ENCODE data around the gene KRT33A.

Gene KRT33A

GRCh38 chr17:41308918-41309359 lies 41.7 kb downstream of the KRT33A start, which contains the start of gene KRTAP16-1:
TSS of gene KRTAP16-1 (minus strand) at chr17:41309309. CDS start at chr17:41309253, 56 bp downstream.
- Histone ChIP-seq H3K36me3 (no peaks in the 10 kb centered on the region), H3K27me3 (ENCODE audit: insufficient read depth, low read depth, severe bottlenecking) (peaks cover 96% of the 10 kb centered on the region), H3K9me3 (ENCODE audit: severe bottlenecking) (no peaks in the 10 kb centered on the region), H3K27ac (no peak within 1 kb of the TSS), H3K4me3 (ENCODE audit: low read depth, low read length) (no peak within 1 kb of the TSS)
- DNase-seq: no peak
- TF ChIP-seq CTCF (IDR thresholded peaks at IDR 0.05; ENCODE audit: low read depth, low read length): no peak

GRCh38 chr17:41308251-41308917 lies 42.2 kb downstream of the KRT33A start:
- no peak overlapping the region for H3K4me3 ChIP-seq (ENCODE audit: low read depth, low read length)
- no peak overlapping the region for H3K27ac ChIP-seq
- no peaks in the 10 kb centered on the region for H3K9me3 ChIP-seq (ENCODE audit: severe bottlenecking)
- H3K27me3 ChIP-seq (ENCODE audit: insufficient read depth, low read depth, severe bottlenecking): peaks cover 98% of the 10 kb centered on the region
- no peaks in the 10 kb centered on the region for H3K36me3 ChIP-seq
- no peak for DNase-seq
- TF ChIP-seq CTCF (IDR thresholded peaks at IDR 0.05; ENCODE audit: low read depth, low read length): no peak

- Histone ChIP-seq H3K9me3 (ENCODE audit: severe bottlenecking) (no peaks in the 10 kb centered on the region), H3K27ac (no peak overlapping the region), H3K4me3 (ENCODE audit: low read depth, low read length) (no peak overlapping the region), H3K36me3 (no peaks in the 10 kb centered on the region), H3K27me3 (ENCODE audit: insufficient read depth, low read depth, severe bottlenecking) (peaks cover 98% of the 10 kb centered on the region)
- TF ChIP-seq CTCF (IDR thresholded peaks at IDR 0.05; ENCODE audit: low read depth, low read length): no peak
- DNase-seq: no peak
Observed at GRCh38 chr17:41307647-41308046, 43.0 kb downstream of the KRT33A start.

- H3K9me3 ChIP-seq (ENCODE audit: severe bottlenecking): peaks cover 3% of the 10 kb centered on the region
- peaks cover 96% of the 10 kb centered on the region for H3K27me3 ChIP-seq (ENCODE audit: insufficient read depth, low read depth, severe bottlenecking)
- no peak for DNase-seq
- no peak for TF ChIP-seq CTCF (IDR thresholded peaks at IDR 0.05; ENCODE audit: low read depth, low read length)
- H3K36me3 ChIP-seq: no peaks in the 10 kb centered on the region
- H3K27ac ChIP-seq: no peak overlapping the region
- no peak overlapping the region for H3K4me3 ChIP-seq (ENCODE audit: low read depth, low read length)
Observed at GRCh38 chr17:41304091-41304490, 46.5 kb downstream of the KRT33A start.

GRCh38 chr17:41302981-41303380 lies 47.6 kb downstream of the KRT33A start:
- no peak for TF ChIP-seq CTCF (IDR thresholded peaks at IDR 0.05; ENCODE audit: low read depth, low read length)
- no peak for DNase-seq
- peaks cover 3% of the 10 kb centered on the region for H3K9me3 ChIP-seq (ENCODE audit: severe bottlenecking)
- peaks cover 96% of the 10 kb centered on the region for H3K27me3 ChIP-seq (ENCODE audit: insufficient read depth, low read depth, severe bottlenecking)
- H3K27ac ChIP-seq: no peak overlapping the region
- no peak overlapping the region for H3K4me3 ChIP-seq (ENCODE audit: low read depth, low read length)
- no peaks in the 10 kb centered on the region for H3K36me3 ChIP-seq
